ENCODE measurements around the gene IL17D. TPM values are rescaled to one million over a fixed set of nuclear protein-coding genes. Genes with fewer than 3 reads are reported as not detected.
"Not testable (repeated sequence)": the region's sequence is repeated elsewhere in the genome, so short reads cannot be mapped to it uniquely, and the experiment has no call there.

Gene IL17D
- total RNA-seq, 1 experiment from 2014 or later = 1.2 TPM

GRCh38 chr13:20676213-20676612, 27.3 kb upstream of the IL17D start:
- Mint-ChIP-seq H3K27ac (no peak overlapping the region), H3K4me1 (peaks cover 12 to 15% of the 10 kb centered on the region in 2 experiments), H3K4me3 (no peak overlapping the region), H3K9me3 (no peaks in the 10 kb centered on the region), H3K36me3 (ENCODE audit: insufficient read depth in 1 of 3, low read depth in 3 of 3) (no peaks in the 10 kb centered on the region), H3K27me3 (ENCODE audit: low read depth) (no peaks in the 10 kb centered on the region)
- Histone ChIP-seq H4K91ac (ENCODE audit: insufficient read length, low read depth, low read length) (no peak overlapping the region), H2BK120ac (ENCODE audit: low read depth, low read length, poor library complexity, severe bottlenecking) (no peak overlapping the region), H3K4me1 (ENCODE audit: insufficient read depth, low read length) (no peaks in the 10 kb centered on the region), H3K79me2 (ENCODE audit: insufficient read depth, low read length) (no peaks in the 10 kb centered on the region), H3K27ac (ENCODE audit: insufficient read length, low read depth, low read length) (no peak overlapping the region), H3K23ac (ENCODE audit: insufficient read length, low read depth, low read length) (no peak overlapping the region), H3K9me3 (ENCODE audit: control insufficient read depth, low read depth, low read length) (no peaks in the 10 kb centered on the region), H3K27me3 (ENCODE audit: insufficient read depth, low read length) (no peaks in the 10 kb centered on the region), H3K56ac (ENCODE audit: insufficient read length, low read depth, low read length) (no peak overlapping the region), H3K18ac (ENCODE audit: insufficient read length, low read depth, low read length) (no peak overlapping the region), H3K79me1 (ENCODE audit: insufficient read depth, low read depth, low read length, poor library complexity, severe bottlenecking) (no peaks in the 10 kb centered on the region), H3K23me2 (ENCODE audit: insufficient read length, low read depth, low read length, poor library complexity, severe bottlenecking) (no peaks in the 10 kb centered on the region), H4K5ac (ENCODE audit: insufficient read length, low read depth, low read length) (no peak overlapping the region), H4K20me1 (ENCODE audit: control insufficient read depth, insufficient read depth, insufficient read length) (no peaks in the 10 kb centered on the region), H2AK5ac (ENCODE audit: insufficient read length, low read length) (no peak overlapping the region), H3K4ac (ENCODE audit: low read depth, low read length) (no peak overlapping the region), H3K14ac (ENCODE audit: insufficient read depth, low read length) (no peak overlapping the region), H3T11ph (ENCODE audit: low read length) (no peak overlapping the region), H4K8ac (replicated peaks; ENCODE audit: insufficient read length, low read depth, low read length) (no peak overlapping the region), H2BK20ac (ENCODE audit: low read depth, low read length, poor library complexity, severe bottlenecking) (no peak overlapping the region), H2BK5ac (ENCODE audit: insufficient read length, low read length) (no peak overlapping the region), H2BK12ac (ENCODE audit: insufficient read length, low read depth, low read length) (no peak overlapping the region), H2BK15ac (ENCODE audit: low read depth, low read length) (no peak overlapping the region), H3K9ac (ENCODE audit: extremely low read depth, insufficient read length, low read length) (no peak overlapping the region), H3K4me2 (ENCODE audit: insufficient read depth, insufficient read length, low read length) (no peak overlapping the region), H2AFZ (ENCODE audit: low read length) (no peak overlapping the region)
- TF ChIP-seq CTCF (conservative IDR thresholded peaks at IDR 0.05) = no peak
- WGBS (ENCODE audit: extremely low coverage, insufficient read length, low lambda C conversion rate) = no CpG with 5 or more reads among the region's 2 CpGs
- DNase-seq = no peak

GRCh38 chr13:20678606-20679005, 24.9 kb upstream of the IL17D start:
- not testable (repeated sequence) for H3K27ac Mint-ChIP-seq; H3K18ac ChIP-seq (ENCODE audit: insufficient read length, low read depth, low read length); H3T11ph ChIP-seq (ENCODE audit: low read length); H2AK5ac ChIP-seq (ENCODE audit: insufficient read length, low read length); H3K14ac ChIP-seq (ENCODE audit: insufficient read depth, low read length); H3K36me3 Mint-ChIP-seq (ENCODE audit: insufficient read depth in 1 of 3, low read depth in 3 of 3); H3K27me3 Mint-ChIP-seq (ENCODE audit: low read depth); H3K27ac ChIP-seq (ENCODE audit: insufficient read length, low read depth, low read length); H4K5ac ChIP-seq (ENCODE audit: insufficient read length, low read depth, low read length); H3K4me1 ChIP-seq (ENCODE audit: insufficient read depth, low read length); H3K56ac ChIP-seq (ENCODE audit: insufficient read length, low read depth, low read length); H3K4me3 Mint-ChIP-seq; DNase-seq; H3K4me2 ChIP-seq (ENCODE audit: insufficient read depth, insufficient read length, low read length); H2BK15ac ChIP-seq (ENCODE audit: low read depth, low read length); H2BK12ac ChIP-seq (ENCODE audit: insufficient read length, low read depth, low read length); H3K79me1 ChIP-seq (ENCODE audit: insufficient read depth, low read depth, low read length, poor library complexity, severe bottlenecking); H2BK20ac ChIP-seq (ENCODE audit: low read depth, low read length, poor library complexity, severe bottlenecking); H3K4ac ChIP-seq (ENCODE audit: low read depth, low read length); H3K23ac ChIP-seq (ENCODE audit: insufficient read length, low read depth, low read length); H3K79me2 ChIP-seq (ENCODE audit: insufficient read depth, low read length); H3K9me3 ChIP-seq (ENCODE audit: control insufficient read depth, low read depth, low read length); H3K9ac ChIP-seq (ENCODE audit: extremely low read depth, insufficient read length, low read length); H2BK120ac ChIP-seq (ENCODE audit: low read depth, low read length, poor library complexity, severe bottlenecking); H3K27me3 ChIP-seq (ENCODE audit: insufficient read depth, low read length); H4K8ac ChIP-seq (replicated peaks; ENCODE audit: insufficient read length, low read depth, low read length); H4K91ac ChIP-seq (ENCODE audit: insufficient read length, low read depth, low read length); H4K20me1 ChIP-seq (ENCODE audit: control insufficient read depth, insufficient read depth, insufficient read length); H2AFZ ChIP-seq (ENCODE audit: low read length); H3K9me3 Mint-ChIP-seq; H2BK5ac ChIP-seq (ENCODE audit: insufficient read length, low read length); H3K23me2 ChIP-seq (ENCODE audit: insufficient read length, low read depth, low read length, poor library complexity, severe bottlenecking)
- WGBS (ENCODE audit: extremely low coverage, insufficient read length, low lambda C conversion rate) = no CpG with 5 or more reads among the region's 7 CpGs
- peaks cover 31 to 37% of the 10 kb centered on the region in 2 experiments for H3K4me1 Mint-ChIP-seq

Data from H9 (cell line).